B cell (primary cell): ENCODE results near the gene PARD6G. TPM values are rescaled to one million over a fixed set of nuclear protein-coding genes. Genes with fewer than 3 reads are reported as not detected.

Experiments
- ATAC-seq: fragments of 200-7000 bp; cut with Tn5 transposase; one replicate; pipeline ENCODE4 v1.10.0; 2021; ENCODE audit warnings: low read depth, mild to moderate bottlenecking, moderate number of reproducible peaks, moderate library complexity
- CTCF ChIA-PET: fragments of 350-600 bp; sonication (Branson Sonifier 250); formaldehyde crosslinking; loops from one replicate; lab custom pipeline; 2021; ENCODE audit warnings: antibody characterized with exemption, inconsistent platforms; lab: Charles Lee
- POLR2A ChIA-PET: fragments of 350-600 bp; sonication (Branson Sonifier 250); formaldehyde crosslinking; loops from one replicate; lab custom pipeline; 2021; ENCODE audit warnings: antibody characterized with exemption; lab: Charles Lee
- DNase-seq: peaks from one replicate; pipeline ENCODE4 v3.0.0; 2013
- H2AFZ ChIP-seq: 2 replicates; pipeline ENCODE4 v1.6.1; 2012; ENCODE audit warnings: mild to moderate bottlenecking, low read depth, low read length; ENCODE audit not compliant: insufficient read depth, poor library complexity, severe bottlenecking
- H3K27ac ChIP-seq, 2 donors: 1 replicate in 1 of 2; 2 replicates in 1 of 2; pipeline ENCODE4 v1.5.1; 2012 to 2013; ENCODE audit warnings: low read length in 2 of 2, mild to moderate bottlenecking in 2 of 2, moderate library complexity in 1 of 2
- H3K27me3 ChIP-seq, 4 experiments: fragments of 200-600 bp in 1 of 4; sonication (generic) in 1 of 4; replicated peaks in 1 of 4; 1 replicate in 2 of 4; 2 replicates in 2 of 4; pipeline versions ENCODE4 v1.6.1 to v1.7.0; 2013 to 2016; ENCODE audit warnings: low read length in 3 of 4, mild to moderate bottlenecking in 2 of 4, mixed read lengths in 1 of 4, moderate library complexity in 1 of 4; ENCODE audit not compliant: insufficient read depth in 4 of 4, control insufficient read depth in 3 of 4; ENCODE audit errors: control extremely low read depth in 1 of 4
- H3K36me3 ChIP-seq, 2 experiments: replicated peaks in 1 of 2; 1 replicate in 1 of 2; 2 replicates in 1 of 2; pipeline versions ENCODE4 v1.6.1 to v1.7.1; 2013; ENCODE audit warnings: low read length in 1 of 2; ENCODE audit not compliant: insufficient read depth in 2 of 2, control insufficient read depth in 1 of 2; ENCODE audit errors: control extremely low read depth in 1 of 2, extremely low read depth in 1 of 2
- H3K4me1 ChIP-seq, 2 donors: fragments of 200-600 bp in 1 of 2; sonication (generic) in 1 of 2; 1 replicate in 1 of 2; 2 replicates in 1 of 2; pipeline versions ENCODE4 v1.5.1 to v1.6.1; 2013 to 2017; ENCODE audit warnings: low read length in 2 of 2; ENCODE audit not compliant: control insufficient read depth in 2 of 2, insufficient read depth in 2 of 2
- H3K4me2 ChIP-seq: replicated peaks from 2 replicates; pipeline ENCODE3; 2012; ENCODE audit warnings: mild to moderate bottlenecking, low read depth, low read length; ENCODE audit not compliant: poor library complexity, severe bottlenecking
- H3K4me3 ChIP-seq, 5 experiments: fragments of 200-600 bp in 1 of 5; sonication (generic) in 1 of 5; 1 replicate in 3 of 5; 2 replicates in 2 of 5; pipeline versions ENCODE4 v1.5.1 to v1.7.0; 2011 to 2016; ENCODE audit warnings: low read length in 4 of 5, mild to moderate bottlenecking in 4 of 5, low read depth in 2 of 5, control low read depth in 1 of 5, moderate library complexity in 1 of 5; ENCODE audit not compliant: insufficient read depth in 1 of 5; ENCODE audit errors: control extremely low read depth in 1 of 5, extremely low read depth in 1 of 5
- H3K79me2 ChIP-seq: fragments of 200-600 bp; sonication (generic); one replicate; pipeline ENCODE4 v1.6.0; 2016; ENCODE audit warnings: low read length; ENCODE audit not compliant: control insufficient read depth, insufficient read depth
- H3K9ac ChIP-seq: fragments of 200-600 bp; sonication (generic); 2 replicates; pipeline ENCODE4 v1.6.1; 2017; ENCODE audit warnings: mild to moderate bottlenecking, low read length, moderate library complexity
- H3K9me3 ChIP-seq, 3 donors: one replicate each; pipeline versions ENCODE4 v1.6.1 to v1.7.1; 2013; ENCODE audit warnings: low read length in 2 of 3; ENCODE audit not compliant: control insufficient read depth in 2 of 3, insufficient read depth in 1 of 3; ENCODE audit errors: control extremely low read depth in 1 of 3
- H4K20me1 ChIP-seq: 2 replicates; pipeline ENCODE4 v1.6.0; 2012; ENCODE audit warnings: mild to moderate bottlenecking, low read length; ENCODE audit not compliant: insufficient read depth, control insufficient read depth, poor library complexity, severe bottlenecking
- H3K27ac Mint-ChIP-seq: one replicate; pipeline ENCODE4 v1.8.0; 2021; ENCODE audit warnings: mixed read lengths
- H3K27me3 Mint-ChIP-seq: one replicate; pipeline ENCODE4 v1.8.0; 2021; ENCODE audit warnings: mixed read lengths
- H3K4me1 Mint-ChIP-seq: one replicate; pipeline ENCODE4 v1.8.0; 2021; ENCODE audit warnings: mixed read lengths
- H3K4me3 Mint-ChIP-seq: one replicate; pipeline ENCODE4 v1.8.0; 2021; ENCODE audit warnings: mixed read lengths
- H3K9me3 Mint-ChIP-seq: one replicate; pipeline ENCODE4 v1.8.0; 2022; ENCODE audit warnings: mixed read lengths; ENCODE audit not compliant: insufficient read depth
- EZH2 ChIP-seq: IDR thresholded peaks from 2 replicates; pipeline ENCODE4 v1.6.1; 2012; ENCODE audit warnings: borderline replicate concordance, low read depth, mild to moderate bottlenecking, moderate library complexity, low read length; ENCODE audit not compliant: insufficient read depth, poor library complexity, severe bottlenecking
- WGBS: methylation state at CpG from one replicate; pipeline ENCODE4 v1.1.5; 2013; ENCODE audit warnings: missing lambda C conversion rate; ENCODE audit not compliant: insufficient coverage; 5-methylcytosine and 5-hydroxymethylcytosine counted together
- intact Hi-C: fragments of 100-400 bp; cut with micrococcal nuclease; formaldehyde crosslinking; loops from one replicate; pipeline ENCODE4 v1.10.0; 2022
- polyA plus RNA-seq: library from polyadenylated mRNA; depleted of rRNA; stranded (reverse); fragments of >200 nt; gene quantifications from 2 replicates; pipeline ENCODE4 v1.2.3, GENCODE V29; 2012
- total RNA-seq, 2 donors: library from RNA; stranded (reverse); fragments of 120-200 nt in 1 of 2; gene quantifications; 1 replicate in 1 of 2; 2 replicates in 1 of 2; pipeline versions ENCODE4 v1.2.3 to v1.2.4, GENCODE V29; 2013 to 2022
- TF ChIP-seq, protein P1 (sequence below): fragments of 200-600 bp; IDR thresholded peaks from one replicate; pipeline ENCODE4 v1.8.0; 2022; ENCODE audit warnings: antibody characterized with exemption, mild to moderate bottlenecking

PARD6G gene
- total and polyA plus RNA-seq, 2 donors (not counting 1 experiment from before 2014, with no cell fraction given): not detected

DNA sequence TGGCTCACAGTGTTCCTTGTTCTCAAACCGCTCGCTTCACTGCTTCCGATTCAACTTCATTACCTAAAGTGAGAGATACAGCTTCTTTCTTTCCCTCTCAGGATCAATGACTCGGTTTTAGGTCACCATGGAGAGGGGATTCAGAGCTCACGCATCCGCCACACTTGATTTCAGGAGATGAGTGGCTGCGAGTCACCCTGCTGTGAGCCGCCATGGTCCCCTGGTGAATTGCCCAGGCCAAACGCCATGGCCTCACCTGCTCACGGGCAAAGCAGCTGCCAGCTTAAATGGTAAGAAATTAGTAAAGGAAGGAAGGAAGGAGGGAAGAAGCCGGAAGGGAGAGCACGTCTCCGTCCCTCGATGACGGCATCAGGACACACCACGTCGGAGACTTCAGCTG is 77.7 kb downstream of the PARD6G start:
- CTCF ChIA-PET: no interaction called here
- Mint-ChIP-seq H3K27ac (no peak overlapping the region), H3K4me1 (peaks cover 4% of the 10 kb centered on the region), H3K4me3 (no peak overlapping the region), H3K27me3 (peaks cover 42% of the 10 kb centered on the region), H3K9me3 (peaks cover 2% of the 10 kb centered on the region)
- H2AFZ ChIP-seq: no peak overlapping the region
- intact Hi-C loops: no loop called here
- TF ChIP-seq, protein P1, sequence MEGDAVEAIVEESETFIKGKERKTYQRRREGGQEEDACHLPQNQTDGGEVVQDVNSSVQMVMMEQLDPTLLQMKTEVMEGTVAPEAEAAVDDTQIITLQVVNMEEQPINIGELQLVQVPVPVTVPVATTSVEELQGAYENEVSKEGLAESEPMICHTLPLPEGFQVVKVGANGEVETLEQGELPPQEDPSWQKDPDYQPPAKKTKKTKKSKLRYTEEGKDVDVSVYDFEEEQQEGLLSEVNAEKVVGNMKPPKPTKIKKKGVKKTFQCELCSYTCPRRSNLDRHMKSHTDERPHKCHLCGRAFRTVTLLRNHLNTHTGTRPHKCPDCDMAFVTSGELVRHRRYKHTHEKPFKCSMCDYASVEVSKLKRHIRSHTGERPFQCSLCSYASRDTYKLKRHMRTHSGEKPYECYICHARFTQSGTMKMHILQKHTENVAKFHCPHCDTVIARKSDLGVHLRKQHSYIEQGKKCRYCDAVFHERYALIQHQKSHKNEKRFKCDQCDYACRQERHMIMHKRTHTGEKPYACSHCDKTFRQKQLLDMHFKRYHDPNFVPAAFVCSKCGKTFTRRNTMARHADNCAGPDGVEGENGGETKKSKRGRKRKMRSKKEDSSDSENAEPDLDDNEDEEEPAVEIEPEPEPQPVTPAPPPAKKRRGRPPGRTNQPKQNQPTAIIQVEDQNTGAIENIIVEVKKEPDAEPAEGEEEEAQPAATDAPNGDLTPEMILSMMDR: no peak
- H3K27ac ChIP-seq: no peak overlapping the region
- H3K4me3 ChIP-seq: no peak overlapping the region
- H3K79me2 ChIP-seq: no peaks in the 10 kb centered on the region
- no peak overlapping the region for H3K4me2 ChIP-seq
- ATAC-seq: no peak
- 97% methylated on average over 17 of the region's 17 CpGs for WGBS
- H3K36me3 ChIP-seq: no peaks in the 10 kb centered on the region
- peaks cover 0 to 26% (median 12%) of the 10 kb centered on the region in 4 experiments for H3K27me3 ChIP-seq
- H3K9me3 ChIP-seq: peaks cover 0 to 26% (median 3%) of the 10 kb centered on the region in 3 donors
- POLR2A ChIA-PET: no interaction called here
- H4K20me1 ChIP-seq: no peaks in the 10 kb centered on the region
- no peak overlapping the region for H3K9ac ChIP-seq
- peaks cover 0 to 3% of the 10 kb centered on the region in 2 donors for H3K4me1 ChIP-seq
- no peak for DNase-seq

DNA sequence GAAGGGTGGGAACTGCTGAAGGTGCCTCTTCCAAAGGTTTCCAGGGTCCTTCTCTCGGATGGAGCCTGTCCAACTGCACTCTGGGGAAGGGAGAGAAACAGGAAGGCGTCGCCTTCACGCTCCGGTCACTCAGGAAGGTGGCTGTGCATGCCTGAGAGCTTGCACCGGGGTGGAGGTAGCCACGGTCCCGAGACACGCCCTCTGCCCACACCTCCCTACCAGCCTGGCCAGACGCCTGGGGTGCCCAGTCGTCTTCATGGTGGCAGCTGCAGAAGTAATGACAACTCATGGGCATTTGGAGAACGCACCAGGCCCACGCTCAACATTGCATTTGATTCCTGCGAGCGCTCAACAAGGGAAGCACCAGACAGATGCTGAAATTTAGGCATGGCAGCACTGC is 78.3 kb downstream of the PARD6G start:
- H3K4me2 ChIP-seq: no peak overlapping the region

More for the DNA sequence above, 78.3 kb downstream of the PARD6G start:
- H3K27ac Mint-ChIP-seq: no peak overlapping the region
- Histone ChIP-seq H3K27me3 (peaks cover 0 to 26% (median 12%) of the 10 kb centered on the region in 4 experiments), H3K9me3 (peaks cover 0 to 32% (median 4%) of the 10 kb centered on the region in 3 donors), H3K4me1 (peaks cover 0 to 3% of the 10 kb centered on the region in 2 donors), H3K4me3 (no peak overlapping the region), H3K36me3 (no peaks in the 10 kb centered on the region), H2AFZ (no peak overlapping the region), H4K20me1 (no peaks in the 10 kb centered on the region), H3K79me2 (no peaks in the 10 kb centered on the region), H3K9ac (no peak overlapping the region), H3K27ac (no peak overlapping the region)
- CTCF ChIA-PET: interaction anchor here (1.1 kb wide), 1 partner anchor 11 kb away, joined by 4 read pairs; no protein-coding TSS in a partner anchor
- POLR2A ChIA-PET: no interaction called here
- no peak overlapping the region for H3K4me3 Mint-ChIP-seq
- H3K4me1 Mint-ChIP-seq: peaks cover 4% of the 10 kb centered on the region
- H3K27me3 Mint-ChIP-seq: peaks cover 39% of the 10 kb centered on the region
- 69% methylated on average over 14 of the region's 15 CpGs for WGBS
- ATAC-seq (no peak), DNase-seq (no peak)
- H3K9me3 Mint-ChIP-seq: peaks cover 4% of the 10 kb centered on the region
- intact Hi-C loops: no loop called here
- TF ChIP-seq, protein P1: no peak
- no peak for TF ChIP-seq EZH2
